GM20000 (cell line): ENCODE data around the gene DPEP3.

Experiments
- DNase-seq: peaks from one replicate; pipeline ENCODE4 v3.0.0; 2012; ENCODE audit warnings: low spot score
- CTCF ChIP-seq: IDR thresholded peaks from 2 replicates; pipeline ENCODE4 v1.5.1; 2012; ENCODE audit warnings: mild to moderate bottlenecking, control low read depth; ENCODE audit errors: extremely low read depth, missing control alignments

DPEP3 gene

GRCh38 chr16:67979955-67980678 lies at the start of gene DPEP3:
Gene DPEP3, minus strand, starts transcription at chr16:67980499. Its CDS starts 119 bp downstream, at chr16:67980380.
- no peak for TF ChIP-seq CTCF

GRCh38 chr16:68028996-68029395 lies 48.7 kb upstream of the DPEP3 start:
- TF ChIP-seq CTCF, result no peak
- no peak for DNase-seq

More at GRCh38 chr16:67979955-67980678, at the start of gene DPEP3:
- no peak for DNase-seq

- TF ChIP-seq CTCF, result no peak
- DNase-seq, result peak; percentile 93
Observed at GRCh38 chr16:68022728-68023537, 42.6 kb upstream of the DPEP3 start, which contains the start of the genes DDX28 and DUS2. Gene DDX28, minus strand, starts transcription at chr16:68023232. Its CDS starts 30 bp downstream, at chr16:68023202. Gene DUS2, plus strand, starts transcription at chr16:68023284. Its CDS starts 14,740 bp downstream, at chr16:68038024.

- no peak for TF ChIP-seq CTCF
- DNase-seq, result no peak
Observed at GRCh38 chr16:68022278-68022727, 42.0 kb upstream of the DPEP3 start.

- no peak for TF ChIP-seq CTCF
- DNase-seq, result no peak
Observed at GRCh38 chr16:68021490-68021889, 41.2 kb upstream of the DPEP3 start.

- no peak for TF ChIP-seq CTCF
- no peak for DNase-seq
Observed at GRCh38 chr16:68019167-68019680, 38.9 kb upstream of the DPEP3 start.

GRCh38 chr16:68015681-68016080 lies 35.4 kb upstream of the DPEP3 start, which contains the start of gene DPEP2NB:
Gene DPEP2NB, minus strand, starts transcription at chr16:68015911. Its CDS starts 141 bp downstream, at chr16:68015770.
- no peak for DNase-seq
- no peak for TF ChIP-seq CTCF
